GM18499 (cell line): Measurements from ENCODE around the gene FAM163B.
"Not testable (repeated sequence)": the region's sequence is repeated elsewhere in the genome, so short reads cannot be mapped to it uniquely, and the experiment has no call there.

Source experiments
- ATAC-seq: cut with Tn5 transposase; IDR thresholded peaks from one replicate; pipeline ENCODE4 v1.9.1; 2021; ENCODE audit warnings: moderate number of reproducible peaks; ENCODE audit not compliant: insufficient read depth, unreplicated experiment

FAM163B gene

DNA sequence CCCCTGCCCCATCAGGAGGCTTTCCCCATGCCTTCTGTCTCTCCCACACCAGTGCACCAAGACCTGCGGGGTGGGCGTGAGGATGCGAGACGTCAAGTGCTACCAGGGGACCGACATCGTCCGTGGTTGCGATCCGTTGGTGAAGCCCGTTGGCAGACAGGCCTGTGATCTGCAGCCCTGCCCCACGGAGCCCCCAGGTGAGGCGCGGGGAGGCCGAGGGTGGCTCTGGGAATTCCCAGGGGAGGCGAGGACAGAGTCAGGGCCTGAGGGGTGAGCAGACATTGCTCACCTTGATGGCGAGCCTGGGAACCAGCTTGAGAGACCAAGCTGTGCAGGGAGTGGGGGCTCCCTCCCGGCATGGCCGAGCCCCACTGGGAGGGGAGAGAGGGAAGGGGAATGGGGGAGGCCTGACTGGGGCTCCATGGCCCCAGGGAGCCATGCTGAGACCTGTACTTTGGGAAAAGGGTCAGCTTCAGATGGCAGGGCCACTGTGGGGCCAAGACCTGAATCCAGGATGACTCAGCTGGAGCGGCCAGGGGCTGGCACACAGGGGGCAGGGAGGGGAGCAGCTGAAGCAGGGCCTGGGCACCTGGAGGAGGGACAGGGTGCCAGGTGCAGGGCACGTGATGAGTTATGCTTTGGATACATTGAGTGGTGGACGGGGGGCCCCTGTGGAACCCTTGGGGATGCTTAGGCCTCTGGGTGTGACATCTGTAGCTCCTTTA, 35.2 kb downstream of the FAM163B start:
- no peak for ATAC-seq

DNA sequence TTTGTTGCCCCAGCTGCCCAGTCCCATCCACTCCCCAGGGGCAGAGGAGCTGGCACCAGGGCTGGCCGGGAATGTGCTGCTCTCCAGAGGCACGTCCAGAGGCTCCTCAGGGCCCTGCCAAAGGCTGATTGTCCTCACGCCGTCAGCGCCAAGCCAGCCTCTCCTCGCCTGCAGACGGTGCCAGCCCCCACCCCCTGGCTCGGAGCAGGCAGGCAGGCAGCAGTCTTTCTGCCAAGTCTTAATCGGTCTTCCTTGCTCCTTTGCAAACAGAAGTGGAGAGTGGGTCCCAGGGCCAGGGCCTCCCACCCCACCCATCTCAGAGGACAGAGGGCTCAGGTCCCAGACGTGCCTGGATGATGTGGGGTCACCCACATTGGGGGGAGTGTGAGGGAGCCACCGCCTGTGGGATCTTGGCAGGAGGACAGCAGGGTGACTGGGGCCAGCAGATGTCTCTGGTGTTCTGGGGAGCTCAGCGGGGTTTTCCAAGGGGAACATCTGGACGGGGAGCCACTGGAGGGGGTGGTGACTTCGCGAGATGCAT, 36.3 kb downstream of the FAM163B start:
- ATAC-seq = no peak

DNA sequence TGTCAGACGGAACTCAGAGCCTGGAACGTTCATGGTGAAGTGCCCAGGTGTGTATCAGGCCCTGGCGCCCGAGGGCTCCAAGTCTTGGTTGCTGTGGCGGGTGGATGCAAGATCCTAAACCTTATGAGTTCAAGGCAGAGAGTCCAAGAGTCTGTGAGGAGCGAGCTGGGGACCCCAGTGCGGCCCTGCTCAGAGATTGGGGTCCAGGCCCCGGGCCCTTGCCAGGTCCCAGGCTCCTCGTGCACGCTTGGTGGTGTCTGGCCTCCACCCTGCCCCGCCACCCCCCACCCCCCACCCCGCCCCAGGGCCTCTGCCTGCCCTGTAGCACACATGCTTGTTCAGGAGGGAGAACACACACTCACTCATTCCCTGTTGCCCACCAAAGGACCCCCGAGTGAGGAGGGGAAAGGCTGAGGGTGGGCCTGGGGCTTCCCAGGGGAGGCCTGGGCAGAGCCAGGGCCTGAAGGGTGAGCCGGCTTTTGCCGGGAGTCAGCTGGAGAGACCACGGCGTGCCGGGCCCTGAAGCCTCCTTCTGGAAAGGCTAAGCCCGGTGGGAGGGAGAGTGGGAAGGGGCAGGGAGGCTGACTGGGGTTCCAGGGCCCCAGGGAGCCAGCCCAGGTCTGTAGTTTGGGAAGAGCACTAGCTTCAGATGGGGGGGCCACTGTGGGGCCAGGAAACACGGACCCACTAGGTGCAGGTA, 37.1 kb downstream of the FAM163B start:
- no peak for ATAC-seq

DNA sequence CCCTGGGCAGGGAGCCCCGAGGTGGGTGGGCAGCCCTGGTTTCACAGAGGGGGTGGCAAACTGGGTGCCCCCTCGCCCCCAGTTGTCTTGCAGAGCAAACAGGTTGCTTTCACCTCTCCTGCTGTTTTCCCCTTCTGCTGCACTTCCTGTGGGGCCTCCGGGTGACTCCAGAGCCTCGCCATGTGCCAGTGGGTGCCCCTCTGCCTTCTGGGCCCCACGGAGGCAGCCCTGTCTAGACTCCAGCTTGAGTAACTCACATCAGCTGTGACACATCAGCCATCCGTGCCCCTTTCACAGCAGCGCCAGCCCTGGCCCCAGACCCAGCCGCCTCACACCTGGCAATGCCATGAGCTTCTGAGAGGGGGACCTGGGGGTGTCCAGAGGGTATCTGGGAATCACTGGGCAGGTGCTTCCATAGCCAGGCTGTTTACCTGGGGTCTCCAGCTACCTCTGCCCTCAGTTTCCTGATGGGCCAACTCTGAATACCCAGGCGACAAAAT, 37.7 kb downstream of the FAM163B start:
- no peak for ATAC-seq

DNA sequence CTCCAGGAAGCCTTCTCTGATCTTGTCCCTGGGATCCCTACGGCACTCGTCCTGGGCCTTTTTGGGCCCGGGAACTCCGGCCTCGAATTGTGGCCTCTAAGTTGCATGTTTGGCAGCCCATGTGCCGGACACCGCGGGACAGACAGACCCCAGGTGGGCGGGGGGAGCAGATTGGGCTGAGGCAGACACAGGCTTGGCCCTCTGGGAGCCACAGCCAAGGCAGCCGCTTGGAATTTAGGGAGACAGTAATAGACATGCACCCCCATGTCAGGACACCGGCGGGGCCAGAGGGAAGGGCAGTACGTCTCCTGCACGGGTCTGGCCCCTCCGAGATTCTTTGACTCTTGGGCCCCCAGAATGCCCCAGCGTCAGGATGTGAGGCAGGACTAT, 38.5 kb downstream of the FAM163B start:
- no peak for ATAC-seq

DNA sequence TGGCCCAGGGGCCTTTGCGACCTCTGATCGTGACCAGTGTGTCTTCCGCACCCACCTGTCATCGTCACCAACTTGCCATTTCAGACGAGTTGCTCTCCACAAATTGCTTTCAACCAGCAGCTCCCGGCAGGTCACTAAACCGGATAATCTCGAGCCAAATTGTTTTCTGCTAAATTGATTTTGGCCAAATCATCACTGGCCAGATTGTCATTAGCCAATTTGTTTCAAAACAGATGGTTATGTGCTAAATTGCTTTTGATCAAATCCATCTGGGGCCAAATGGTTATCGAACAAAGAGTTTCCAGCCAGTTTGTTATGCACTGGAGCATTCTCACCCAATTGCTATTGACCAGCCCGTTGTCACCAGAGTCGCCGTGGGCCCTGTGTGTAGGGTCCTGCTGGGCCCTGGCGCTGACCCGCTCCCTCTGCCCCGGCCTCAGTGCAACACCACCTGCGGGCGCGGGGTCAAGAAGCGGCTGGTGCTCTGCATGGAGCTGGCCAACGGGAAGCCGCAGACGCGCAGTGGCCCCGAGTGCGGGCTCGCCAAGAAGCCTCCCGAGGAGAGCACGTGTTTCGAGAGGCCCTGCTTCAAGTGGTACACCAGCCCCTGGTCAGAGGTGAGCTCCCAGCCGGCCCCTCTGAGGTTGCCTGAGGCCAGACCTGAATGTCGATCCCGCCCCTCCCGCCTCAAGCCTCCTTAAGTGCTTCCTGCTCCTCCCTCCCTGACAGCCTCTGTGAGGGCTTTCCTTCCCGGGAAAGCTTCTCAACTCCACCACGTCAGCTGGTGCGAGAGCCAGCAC, 39.1 kb downstream of the FAM163B start:
- no peak for ATAC-seq

DNA sequence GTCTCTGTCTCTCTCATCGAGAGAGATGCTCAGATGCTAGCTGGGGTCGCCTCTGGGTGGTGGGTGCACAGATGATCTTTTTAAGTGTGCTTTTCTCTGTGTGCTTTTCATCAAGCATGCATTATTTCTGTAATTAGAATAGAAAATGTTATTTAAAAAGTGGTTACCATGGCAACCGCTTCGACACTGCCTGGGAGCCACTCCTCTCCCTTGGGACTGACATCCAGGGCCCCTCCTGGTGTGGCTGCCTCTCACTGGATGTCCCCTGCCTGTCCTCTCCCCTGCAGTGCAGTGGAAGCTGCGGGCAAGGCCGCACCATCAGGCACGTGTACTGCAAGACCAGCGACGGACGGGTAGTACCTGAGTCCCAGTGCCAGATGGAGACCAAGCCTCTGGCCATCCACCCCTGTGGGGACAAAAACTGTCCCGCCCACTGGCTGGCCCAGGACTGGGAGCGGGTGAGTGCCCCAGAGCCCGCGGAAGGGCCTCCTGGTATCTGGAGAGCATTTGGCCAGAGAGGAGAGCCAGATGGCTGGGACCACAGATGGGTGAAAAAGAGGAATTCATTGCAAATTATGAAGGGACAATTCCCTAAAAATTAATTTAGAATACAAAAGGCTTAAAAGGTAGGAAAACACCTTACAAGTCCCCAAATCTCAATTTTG, 39.9 kb downstream of the FAM163B start:
- ATAC-seq = no peak

DNA sequence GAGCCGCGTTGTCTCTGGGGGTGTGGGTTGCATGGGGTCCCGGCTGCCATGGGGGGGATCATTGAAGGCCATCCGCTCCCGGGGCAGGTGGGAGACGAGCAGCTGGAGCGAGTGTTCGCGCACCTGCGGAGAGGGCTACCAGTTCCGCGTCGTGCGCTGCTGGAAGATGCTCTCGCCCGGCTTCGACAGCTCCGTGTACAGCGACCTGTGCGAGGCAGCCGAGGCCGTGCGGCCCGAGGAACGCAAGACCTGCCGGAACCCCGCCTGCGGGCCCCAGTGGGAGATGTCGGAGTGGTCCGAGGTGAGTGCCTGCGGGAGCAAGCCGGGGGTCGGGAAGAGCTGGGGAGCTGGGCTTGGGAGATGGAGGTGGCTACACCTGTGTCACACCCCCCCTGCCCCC, 41.0 kb downstream of the FAM163B start:
- no peak for ATAC-seq

DNA sequence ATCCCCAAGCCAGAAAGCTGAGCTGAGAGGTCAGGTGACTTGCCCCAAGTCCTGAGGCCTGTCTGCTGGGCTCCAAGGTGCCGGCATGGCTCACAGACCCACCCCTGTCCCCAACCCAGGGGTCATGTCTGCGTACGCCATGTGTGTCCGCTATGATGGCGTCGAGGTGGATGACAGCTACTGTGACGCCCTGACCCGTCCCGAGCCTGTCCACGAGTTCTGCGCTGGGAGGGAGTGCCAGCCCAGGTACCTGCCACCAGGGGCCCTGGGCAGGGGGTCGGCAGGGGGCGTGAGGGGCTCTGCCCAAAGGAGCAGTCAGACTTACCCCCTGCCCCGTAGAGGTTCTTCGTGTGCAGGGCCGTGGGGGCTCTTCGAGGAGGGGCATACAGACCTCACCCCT, 42.4 kb downstream of the FAM163B start:
- ATAC-seq = no peak

DNA sequence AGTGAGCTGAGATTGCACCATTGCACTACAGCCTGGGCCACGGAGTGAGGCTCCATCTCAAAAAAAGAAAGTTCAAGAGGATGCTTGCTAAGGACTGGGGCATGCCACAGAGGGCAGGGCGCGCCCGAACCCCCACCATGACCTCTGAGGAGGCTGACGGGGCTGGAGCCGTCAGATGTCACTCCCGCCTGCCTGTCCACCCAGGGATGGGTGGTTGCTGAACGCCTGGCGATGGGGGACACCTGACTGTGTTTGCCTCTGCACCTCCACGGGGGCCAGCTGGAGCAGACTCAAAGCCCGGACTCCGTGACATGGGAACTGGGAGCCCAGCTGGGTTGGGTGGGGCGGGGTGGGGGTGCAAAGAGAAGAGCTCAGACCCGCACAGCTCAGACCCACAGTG, 42.8 kb downstream of the FAM163B start:
- no peak for ATAC-seq

DNA sequence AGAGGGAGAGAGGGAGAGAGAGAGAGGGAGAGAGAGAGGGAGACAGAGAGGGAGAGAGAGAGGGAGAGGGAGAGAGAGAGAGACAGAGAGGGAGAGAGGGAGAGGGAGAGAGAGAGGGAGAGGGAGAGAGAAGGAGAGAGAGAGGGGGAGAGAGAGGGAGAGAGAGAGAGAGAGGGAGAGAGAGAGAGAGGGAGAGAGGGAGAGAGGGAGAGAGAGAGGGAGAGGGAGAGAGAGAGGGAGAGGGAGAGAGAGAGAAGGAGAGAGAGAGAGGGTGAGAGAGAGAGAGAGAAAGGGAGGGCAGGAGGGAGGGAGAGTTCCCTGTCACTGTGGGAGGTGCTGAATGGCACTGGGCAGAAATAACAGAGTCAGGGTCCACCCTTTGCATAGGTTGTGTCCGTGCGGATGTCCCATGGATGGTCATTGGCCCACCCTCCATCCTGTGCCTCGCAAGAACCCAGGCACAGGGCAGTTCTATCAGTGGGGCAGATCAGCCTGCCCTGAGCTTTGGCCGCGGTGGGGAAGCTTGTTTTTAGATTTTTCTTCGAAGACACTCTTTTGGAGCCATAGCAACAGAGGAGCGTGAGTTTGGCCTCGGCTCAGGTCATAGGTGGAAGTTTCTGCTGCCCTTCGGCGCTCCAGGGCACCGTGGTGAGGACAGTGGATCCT, 44.6 kb downstream of the FAM163B start:
- no peak for ATAC-seq

DNA sequence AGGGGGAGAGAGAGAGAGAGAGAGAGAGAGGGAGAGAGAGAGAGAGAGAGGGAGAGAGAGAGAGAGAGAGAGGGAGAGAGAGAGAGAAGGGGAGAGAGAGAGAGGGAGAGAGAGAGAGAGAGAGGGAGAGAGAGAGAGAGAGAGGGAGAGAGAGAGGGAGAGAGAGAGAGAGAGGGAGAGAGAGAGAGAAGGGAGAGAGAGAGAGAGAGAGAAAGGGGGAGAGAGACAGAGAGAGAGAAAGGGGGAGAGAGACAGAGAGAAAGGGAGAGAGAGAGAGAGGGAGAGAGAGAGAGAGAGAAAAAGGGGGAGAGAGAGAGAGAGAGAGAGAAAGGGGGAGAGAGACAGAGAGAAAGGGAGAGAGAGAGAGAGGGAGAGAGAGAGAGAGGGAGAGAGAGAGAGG, 45.4 kb downstream of the FAM163B start:
- not testable (repeated sequence) for ATAC-seq

DNA sequence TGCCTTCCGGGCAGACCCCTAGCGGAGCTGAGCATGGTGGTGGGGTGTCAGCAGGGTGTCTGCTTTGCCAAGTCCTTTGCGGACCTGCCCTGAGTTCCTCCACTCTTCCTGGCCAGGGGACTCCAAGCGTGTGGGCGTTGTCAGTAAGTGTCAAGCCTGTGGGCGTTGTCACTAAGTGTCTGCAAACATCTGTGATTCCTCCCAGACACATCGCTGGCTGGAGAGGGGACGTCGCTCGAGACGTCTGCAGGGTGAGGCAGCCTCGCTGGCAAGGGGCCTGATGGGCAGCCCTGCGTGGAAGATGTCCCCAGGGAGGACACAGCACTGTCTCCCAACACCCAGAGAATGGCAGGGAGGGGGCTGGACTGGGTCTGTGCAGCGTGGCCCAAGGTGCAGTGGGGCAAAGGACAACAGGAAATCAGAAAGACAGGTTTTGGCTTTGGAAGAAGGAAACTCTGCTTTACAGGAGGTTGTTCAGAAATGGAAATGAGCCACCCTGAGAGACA, 45.8 kb downstream of the FAM163B start:
- no peak for ATAC-seq

DNA sequence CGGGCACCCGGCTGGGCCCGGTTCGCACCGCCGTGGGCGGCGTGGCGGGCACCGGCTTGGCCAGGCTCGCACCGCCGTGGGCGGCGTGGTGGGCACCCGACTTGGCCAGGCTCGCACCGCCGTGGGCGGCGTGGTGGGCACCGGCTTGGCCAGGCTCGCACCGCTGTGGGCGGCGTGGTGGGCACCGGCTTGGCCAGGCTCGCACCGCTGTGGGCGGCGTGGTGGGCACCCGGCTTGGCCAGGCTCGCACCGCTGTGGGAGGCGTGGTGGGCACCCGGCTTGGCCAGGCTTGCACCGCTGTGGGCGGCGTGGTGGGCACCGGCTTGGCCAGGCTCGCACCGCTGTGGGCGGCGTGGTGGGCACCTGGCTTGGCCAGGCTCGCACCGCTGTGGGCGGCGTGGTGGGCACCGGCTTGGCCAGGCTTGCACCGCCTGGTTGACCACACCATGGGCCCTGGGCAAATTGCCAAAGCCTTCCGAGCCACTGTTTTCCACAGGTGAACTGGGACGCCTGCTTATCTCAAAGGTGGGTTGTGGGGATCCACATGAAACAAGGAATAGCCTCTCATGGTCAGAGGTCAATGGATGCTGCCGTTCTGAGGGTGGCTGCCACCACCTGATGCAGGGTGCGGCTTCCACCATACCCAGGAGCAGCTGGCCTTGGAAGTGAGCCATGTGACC, 46.4 kb downstream of the FAM163B start:
- ATAC-seq = no peak

DNA sequence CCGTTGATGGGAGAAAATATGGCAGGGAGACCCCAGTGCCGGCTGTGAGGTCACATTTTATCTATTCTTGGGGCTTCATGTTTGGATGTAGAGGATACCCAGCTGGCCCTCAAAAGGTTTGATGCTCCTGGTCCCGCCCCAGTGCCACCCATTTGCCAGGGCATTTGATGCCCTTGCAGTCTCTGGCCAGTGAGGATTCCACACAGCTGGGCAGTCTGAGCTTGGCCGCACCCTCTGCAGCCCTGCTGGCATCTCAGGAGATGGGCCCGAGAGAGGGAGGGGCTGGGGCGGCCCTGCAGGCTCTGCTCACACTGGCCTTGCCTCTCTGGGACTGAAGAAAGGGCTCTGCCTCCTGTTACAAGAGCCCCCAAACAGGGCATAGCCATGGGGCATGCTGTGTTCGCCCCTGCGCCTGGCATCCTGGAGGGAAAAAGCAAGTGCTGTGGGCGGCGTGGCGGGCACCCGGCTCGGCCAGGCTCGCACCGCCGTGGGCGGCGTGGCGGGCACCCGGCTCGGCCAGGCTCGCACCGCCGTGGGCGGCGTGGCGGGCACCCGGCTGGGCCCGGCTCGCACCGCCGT, 47.1 kb downstream of the FAM163B start:
- no peak for ATAC-seq

DNA sequence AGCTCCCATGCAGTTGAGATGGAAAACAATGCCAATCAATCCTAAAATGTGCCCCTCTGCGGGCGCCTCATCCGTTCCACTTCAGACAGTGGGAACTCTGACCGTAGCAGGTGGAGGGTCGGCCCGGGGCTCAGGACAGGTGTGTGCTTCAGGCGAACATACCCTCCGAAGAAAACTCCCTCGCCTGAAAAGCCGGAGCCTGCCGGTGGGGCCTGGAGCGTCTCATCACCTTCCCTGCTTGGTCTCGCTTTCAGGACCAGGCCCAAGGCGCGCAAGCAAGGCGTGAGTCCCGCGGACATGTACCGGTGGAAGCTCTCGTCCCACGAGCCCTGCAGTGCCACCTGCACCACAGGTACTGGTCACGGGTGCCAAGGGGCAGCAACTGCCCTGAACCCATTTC, 48.2 kb downstream of the FAM163B start:
- no peak for ATAC-seq

DNA sequence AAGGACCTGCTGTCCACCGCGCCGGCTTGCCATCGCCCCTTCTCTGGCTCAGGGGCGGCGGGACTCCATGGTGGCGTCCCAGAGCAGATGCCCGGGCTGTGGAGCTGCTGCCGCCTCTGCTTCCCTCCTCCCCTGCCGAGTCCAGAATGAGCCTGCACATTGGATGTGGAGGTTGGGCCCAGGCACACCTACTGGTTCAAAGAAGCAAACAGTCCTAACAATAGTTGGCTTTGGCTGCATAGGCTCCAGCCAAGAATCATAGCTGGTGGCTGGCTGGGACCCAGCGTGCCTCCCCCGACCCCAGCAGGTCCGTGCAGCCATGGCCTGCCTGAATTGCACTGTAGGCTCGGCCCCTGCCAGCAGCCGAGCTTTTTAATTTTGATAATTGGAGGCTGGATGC, 48.9 kb downstream of the FAM163B start:
- ATAC-seq = no peak

DNA sequence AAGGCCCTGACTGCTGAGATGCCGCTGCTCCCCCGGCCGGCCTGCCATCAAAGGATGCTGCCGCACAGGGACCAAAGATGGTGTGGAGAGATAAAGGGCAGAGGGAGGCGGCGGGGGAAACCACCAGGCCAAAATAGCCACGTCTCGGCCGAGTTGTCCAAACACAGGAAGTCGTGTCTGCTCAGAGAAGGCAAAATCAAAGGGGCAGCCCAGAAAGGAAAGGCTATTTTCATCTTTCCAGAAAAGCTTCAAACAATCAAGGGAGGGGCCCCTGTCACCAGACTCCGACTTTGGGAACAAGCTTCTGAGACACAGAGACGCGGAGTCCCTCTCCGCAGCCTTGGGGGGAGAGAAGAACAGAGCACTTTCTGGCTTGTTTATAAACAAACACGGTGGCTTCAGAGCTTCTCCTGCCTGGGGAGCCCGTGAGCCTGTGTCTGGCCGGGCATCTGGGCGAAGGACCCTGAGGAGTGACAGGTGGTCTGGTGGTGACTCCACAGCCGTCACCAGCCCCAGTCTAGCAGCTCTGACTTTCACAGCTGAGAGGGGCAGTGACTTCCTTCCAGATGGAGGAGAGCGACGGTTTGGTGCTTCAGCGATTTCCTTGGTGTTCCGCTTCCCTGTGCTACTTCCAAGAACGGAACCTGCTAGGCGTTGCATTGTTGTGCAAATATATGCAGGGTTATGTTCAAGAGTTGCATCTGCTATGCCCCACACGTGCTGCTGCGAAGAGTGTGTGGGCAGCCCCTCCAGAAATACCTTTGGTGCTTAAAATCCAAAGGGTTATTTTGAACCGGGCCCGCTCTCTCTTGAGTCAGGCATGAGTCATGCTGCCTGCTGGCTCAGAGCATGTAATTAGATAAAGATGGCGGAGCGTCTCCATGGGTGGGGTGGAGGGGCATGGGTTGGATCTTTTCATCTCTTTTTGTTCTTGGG, 50.7 kb downstream of the FAM163B start:
- ATAC-seq = no peak
